Measurements from ENCODE around the gene SLK.

- TF ChIP-seq CTCF (IDR thresholded peaks at IDR 0.05) (no peak), POLR2A (IDR thresholded peaks at IDR 0.05) (no peak)
Measured at GRCh38 chr10:103919648-103920025, 47.3 kb upstream of the SLK start.

All from thyroid gland (tissue), 4 donors.